ENCODE results near the gene UBE3A.

DNA sequence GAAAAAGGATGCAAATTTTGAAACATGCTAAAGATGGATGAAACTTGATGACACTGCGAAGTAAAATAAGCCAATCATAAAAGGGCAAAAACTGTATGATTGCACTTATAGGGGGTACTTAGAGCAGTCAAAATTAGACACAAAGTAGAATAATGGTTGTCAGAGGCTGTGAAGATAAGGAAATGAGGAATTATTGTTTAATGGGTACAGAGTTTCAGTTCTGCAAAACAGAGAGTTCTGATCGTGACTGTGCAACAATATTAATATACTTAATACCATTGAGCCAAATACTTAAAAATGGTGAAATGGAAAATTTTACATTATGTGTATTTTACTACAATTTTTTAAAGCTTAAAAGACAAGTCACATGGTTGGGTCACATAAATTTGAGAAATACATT lies 35.1 kb downstream of the UBE3A start:
- TF ChIP-seq, protein P1, sequence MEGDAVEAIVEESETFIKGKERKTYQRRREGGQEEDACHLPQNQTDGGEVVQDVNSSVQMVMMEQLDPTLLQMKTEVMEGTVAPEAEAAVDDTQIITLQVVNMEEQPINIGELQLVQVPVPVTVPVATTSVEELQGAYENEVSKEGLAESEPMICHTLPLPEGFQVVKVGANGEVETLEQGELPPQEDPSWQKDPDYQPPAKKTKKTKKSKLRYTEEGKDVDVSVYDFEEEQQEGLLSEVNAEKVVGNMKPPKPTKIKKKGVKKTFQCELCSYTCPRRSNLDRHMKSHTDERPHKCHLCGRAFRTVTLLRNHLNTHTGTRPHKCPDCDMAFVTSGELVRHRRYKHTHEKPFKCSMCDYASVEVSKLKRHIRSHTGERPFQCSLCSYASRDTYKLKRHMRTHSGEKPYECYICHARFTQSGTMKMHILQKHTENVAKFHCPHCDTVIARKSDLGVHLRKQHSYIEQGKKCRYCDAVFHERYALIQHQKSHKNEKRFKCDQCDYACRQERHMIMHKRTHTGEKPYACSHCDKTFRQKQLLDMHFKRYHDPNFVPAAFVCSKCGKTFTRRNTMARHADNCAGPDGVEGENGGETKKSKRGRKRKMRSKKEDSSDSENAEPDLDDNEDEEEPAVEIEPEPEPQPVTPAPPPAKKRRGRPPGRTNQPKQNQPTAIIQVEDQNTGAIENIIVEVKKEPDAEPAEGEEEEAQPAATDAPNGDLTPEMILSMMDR (IDR thresholded peaks at IDR 0.05) = no peak
- TF ChIP-seq POLR2A (IDR thresholded peaks at IDR 0.05) = no peak
